Measurements from ENCODE around the gene FHDC1.

- no peak for TF ChIP-seq POLR2A (IDR thresholded peaks at IDR 0.05)
- no peak for TF ChIP-seq CTCF (IDR thresholded peaks at IDR 0.05)
Observed at GRCh38 chr4:152919826-152920225, 16.3 kb upstream of the FHDC1 start.

Data from esophagus squamous epithelium (tissue), 4 donors.